GM19395 (cell line): Measurements from ENCODE around the gene PTPRD.

Experiments used
- ATAC-seq: cut with Tn5 transposase; IDR thresholded peaks from one replicate; pipeline ENCODE4 v1.9.1; 2021; ENCODE audit warnings: mild to moderate bottlenecking, moderate library complexity; ENCODE audit not compliant: unreplicated experiment

PTPRD gene

DNA sequence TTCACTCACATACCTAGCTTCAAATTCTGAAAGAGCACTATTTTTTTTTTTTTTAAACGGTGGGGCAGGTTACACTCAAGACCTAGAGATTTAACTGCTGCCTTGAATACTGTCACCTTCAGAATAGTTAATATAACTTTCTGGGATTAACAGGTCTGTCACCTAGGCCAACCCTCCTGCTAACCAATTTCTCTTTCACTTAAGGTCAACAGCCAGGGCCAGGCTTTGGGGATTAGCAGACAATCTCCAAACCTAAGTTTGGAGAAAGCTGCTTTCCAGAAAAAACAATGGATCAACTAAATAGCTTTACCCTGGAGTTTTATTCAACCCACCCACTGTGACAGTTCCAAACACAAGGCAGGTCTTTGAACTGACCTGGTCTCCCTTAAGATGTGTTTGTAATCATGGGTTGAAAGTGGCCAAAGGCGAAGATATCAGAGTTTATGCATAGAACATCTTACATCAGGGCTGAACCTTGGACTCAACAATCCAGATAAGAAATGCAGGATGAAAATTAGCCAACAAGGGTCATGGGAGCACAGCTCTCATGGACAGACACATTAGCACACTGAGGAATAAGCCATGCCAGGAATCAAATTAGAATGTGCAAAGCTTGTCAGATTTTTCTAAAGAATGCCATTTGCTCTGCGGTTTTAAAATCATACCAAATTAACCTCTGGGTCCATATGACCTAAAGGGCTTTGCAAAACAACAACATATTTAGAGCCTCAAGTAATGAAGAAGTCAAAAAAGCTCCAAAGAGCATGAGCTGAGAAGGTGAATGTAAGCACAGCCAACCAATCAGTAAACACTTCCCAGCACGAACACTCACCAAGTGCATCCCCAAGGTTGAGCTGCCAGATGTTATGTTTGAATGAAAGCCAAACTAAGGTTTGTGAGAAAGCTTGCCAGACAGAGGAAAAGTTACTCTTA lies 2274.7 kb downstream of the PTPRD start:
- no peak for ATAC-seq

GRCh38 chr9:8332871-8333270 lies 2279.9 kb downstream of the PTPRD start:
- no peak for ATAC-seq

DNA sequence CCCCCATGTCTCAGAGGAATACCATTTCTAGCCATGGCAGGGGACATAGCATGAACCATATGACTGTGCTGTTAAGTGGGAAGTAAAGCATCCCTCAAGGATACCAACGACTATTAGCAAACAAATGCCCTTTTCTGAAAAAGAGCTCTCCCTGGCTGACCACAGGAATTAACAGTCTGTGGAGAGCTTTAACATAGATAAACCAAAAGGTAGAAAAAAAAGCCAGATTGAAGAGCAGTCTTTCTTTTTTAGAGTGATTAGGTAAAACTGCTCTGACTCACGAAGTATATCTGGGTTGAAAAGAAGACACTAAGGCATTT lies 2280.5 kb downstream of the PTPRD start:
- ATAC-seq = no peak

GRCh38 chr9:8331507-8332330 lies 2281.1 kb downstream of the PTPRD start:
- ATAC-seq = no peak

- no peak for ATAC-seq
Observed at GRCh38 chr9:8329561-8330283, 2283.1 kb downstream of the PTPRD start.

GRCh38 chr9:8315211-8315610 lies 2297.6 kb downstream of the PTPRD start:
- ATAC-seq = no peak

DNA sequence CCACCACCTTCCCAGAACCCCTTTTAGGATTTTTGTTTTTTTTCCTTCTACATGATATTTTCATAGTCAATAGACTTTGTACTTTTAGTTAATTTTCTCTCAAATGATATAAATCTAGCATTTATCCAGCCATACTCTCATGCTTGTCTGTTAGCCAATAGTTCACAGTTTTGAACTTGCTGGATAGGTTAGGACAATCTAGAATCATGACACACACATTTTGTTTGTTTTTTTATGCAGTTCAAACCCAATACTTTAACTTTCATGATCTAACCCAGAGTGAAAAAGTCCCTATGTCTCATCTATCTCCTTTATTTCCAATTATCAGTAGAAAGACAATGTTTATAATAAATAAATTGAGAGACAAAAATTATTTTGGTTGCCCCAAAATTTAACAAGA lies 2303.5 kb downstream of the PTPRD start:
- ATAC-seq = no peak

DNA sequence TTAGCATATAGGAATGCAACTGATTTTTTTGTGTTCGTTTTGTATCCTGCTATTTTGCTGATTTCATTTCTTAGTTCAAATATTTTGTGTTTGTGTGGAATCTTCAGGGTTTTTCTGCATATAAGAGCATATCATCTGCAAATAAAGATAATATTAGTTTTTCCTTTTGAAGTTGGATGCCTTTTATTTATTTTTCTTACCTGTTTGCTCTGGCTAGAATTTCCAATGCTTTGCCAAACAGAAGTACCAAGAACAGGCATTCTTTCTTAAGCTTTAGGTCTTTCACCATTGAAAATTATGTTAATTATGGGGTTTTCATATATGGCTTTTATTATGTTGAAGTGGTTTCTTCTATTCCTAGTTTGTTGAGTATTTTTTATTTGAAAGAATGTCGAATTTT lies 2308.1 kb downstream of the PTPRD start:
- ATAC-seq = no peak

DNA sequence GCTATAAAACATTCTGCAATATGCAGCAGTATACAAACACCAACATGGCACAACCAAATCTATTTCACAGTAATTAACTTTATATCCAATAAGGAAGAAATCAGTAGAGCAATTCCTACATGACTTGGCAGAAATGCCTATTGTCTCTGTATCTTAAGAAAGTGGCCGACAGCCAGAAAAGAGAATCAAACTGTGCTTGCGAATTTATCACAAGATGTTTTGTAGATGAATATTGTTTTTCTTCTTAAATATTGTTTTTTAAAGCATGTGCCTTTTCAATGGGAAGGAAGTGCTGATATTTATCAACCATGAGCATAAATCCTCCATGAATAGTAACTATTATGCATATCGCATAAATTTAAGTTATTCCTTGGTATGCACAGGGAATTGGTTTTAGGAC lies 2311.5 kb downstream of the PTPRD start:
- ATAC-seq = no peak

DNA sequence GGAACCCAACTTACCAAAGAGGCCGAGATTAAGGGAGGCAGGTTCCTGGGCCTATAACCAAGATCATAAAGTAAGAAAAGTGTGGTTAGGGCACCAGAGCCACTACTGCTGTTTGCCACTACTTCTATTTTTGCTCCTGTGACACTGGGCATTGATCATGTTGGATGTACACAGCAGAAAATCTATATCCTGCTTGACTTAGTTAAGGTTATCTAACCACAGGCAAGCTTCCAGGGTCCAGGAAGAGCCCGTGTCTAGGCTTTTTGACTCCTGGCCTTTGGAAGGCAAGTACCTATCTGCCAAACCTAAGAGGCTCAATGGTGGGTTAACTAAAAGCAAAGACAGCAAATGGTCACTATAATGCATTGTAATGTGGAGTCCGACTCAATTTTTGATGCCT lies 2315.8 kb downstream of the PTPRD start:
- ATAC-seq = no peak

DNA sequence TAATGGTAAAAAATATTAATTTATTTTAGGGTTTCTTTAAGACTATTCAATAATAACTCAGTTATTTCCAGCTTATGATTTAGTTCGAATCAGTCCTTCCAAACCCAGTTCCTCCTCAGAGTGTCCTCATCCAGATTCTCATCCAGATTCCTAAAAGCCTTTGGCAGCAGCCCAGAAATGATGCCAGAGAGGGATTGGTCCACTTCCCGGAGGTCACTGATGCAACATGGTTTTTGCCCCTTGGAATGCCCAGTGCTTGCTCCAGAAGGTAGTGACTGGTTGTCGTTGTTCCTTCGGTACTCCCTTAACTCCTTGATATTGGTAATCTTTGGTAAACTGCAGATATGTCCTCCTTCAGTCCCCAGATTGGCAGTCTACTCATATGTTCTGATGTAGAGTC lies 2320.1 kb downstream of the PTPRD start:
- ATAC-seq = no peak

DNA sequence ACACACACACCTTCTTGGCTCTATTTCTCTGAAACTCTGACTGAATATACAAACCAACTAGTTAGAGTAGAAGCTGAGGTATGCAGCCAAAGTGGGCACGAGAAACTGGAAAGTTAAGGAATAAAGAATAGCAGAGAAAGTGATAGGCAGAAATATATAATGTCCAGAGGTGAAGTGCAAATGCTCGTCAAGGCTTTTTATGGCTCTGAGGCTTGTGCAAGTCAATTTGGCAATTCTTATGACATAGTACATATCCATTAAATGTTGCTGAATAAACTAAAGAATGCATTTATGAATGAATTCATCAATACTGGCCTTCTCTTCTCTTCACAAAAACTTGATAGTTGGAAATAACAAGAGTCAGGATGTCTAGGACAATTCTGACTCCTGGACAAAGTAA lies 2323.1 kb downstream of the PTPRD start:
- no peak for ATAC-seq

- ATAC-seq = no peak
Observed at GRCh38 chr9:8287970-8288369, 2324.8 kb downstream of the PTPRD start.

- ATAC-seq = no peak
Observed at GRCh38 chr9:8287501-8287900, 2325.3 kb downstream of the PTPRD start.

DNA sequence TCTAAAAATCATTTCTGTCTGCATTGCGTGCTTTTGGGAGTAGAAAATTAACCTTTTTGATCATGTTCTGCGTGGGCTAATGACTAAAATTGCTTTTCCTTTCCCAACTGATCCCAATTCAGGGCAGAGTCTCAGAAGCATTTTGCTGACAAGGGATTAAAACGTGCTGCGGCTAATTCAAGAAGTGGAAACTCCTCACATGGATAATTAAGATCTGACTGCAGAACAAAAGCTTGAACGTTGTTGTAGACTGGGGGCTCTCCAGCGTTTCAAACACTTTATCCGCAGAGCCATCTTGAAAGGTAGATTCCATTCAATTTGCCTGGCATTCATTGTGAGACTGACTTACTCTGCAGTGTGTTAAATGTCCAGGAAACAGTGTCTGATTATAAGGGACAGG lies 2327.9 kb downstream of the PTPRD start:
- ATAC-seq = no peak

GRCh38 chr9:8282535-8282934 lies 2330.3 kb downstream of the PTPRD start:
- no peak for ATAC-seq

DNA sequence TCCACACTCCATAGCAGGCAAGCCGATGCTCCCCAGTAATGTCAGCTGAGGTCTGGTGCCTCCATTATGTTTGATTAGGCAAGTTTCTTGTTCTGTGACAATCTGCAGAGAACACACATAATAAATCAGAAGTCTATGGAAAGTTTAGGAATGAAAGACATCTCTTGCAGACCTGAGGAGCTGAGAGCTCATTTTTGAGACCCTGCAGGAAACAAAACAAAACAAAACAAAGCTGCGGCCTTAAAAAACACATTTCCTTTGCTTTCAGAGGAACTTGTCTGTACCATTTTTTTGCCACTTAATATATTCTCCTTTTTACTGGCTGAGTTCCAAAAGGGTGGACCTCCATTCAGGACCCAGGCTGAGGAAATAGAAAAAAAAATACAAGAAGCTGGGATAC lies 2332.0 kb downstream of the PTPRD start:
- no peak for ATAC-seq

DNA sequence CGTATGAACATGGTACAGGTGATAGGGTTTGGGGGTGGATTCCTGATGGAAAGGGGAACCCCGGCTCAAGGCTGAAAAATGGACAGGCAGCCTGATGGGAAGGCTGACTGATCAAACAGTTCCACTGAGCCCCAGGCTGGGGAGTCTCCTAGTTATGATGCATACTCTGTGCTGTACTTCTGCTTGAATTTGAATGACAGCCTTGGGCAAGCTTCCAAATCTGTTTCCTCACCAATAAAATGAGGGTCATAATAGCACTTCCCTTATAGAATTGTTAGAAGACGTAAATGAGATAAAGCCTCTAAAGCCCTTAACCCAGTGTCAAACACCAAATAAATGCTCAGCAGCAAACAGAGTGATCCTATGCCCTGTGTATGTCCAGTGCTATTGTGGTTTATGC lies 2334.8 kb downstream of the PTPRD start:
- no peak for ATAC-seq

- ATAC-seq = no peak
Observed at GRCh38 chr9:8270235-8270634, 2342.6 kb downstream of the PTPRD start.

DNA sequence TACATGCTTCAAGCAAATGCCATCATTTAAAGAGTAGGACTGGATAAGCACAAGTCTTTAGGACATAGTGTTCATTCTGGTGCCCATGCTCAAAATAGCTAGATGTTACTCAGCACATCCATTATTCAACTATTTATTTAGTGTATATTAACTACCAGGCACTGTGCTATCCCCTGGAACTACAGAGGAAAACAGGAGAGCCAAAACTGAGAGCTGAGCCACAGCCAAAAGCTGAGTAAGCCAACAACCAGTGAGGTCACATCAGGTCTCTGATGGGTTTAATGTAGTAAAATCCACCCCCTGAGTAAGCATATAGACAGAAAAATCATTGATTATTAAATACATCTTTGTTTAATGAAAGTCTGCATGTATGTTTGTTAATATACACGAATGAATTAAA lies 2343.9 kb downstream of the PTPRD start:
- ATAC-seq = no peak

GRCh38 chr9:8268216-8268878 lies 2344.5 kb downstream of the PTPRD start:
- no peak for ATAC-seq
